Stimulated activated effector memory CD8-positive, alpha-beta T cell treated with anti-CD3 and anti-CD28 coated beads, Interleukin-12 subunit alpha, Interleukin-12 subunit beta, amount 100 ng/mL, for 72 hours (primary cell): Measurements from ENCODE around the gene IL6ST.
"Not testable (repeated sequence)": the region's sequence is repeated elsewhere in the genome, so short reads cannot be mapped to it uniquely, and the experiment has no call there.

Source experiments
- ATAC-seq: fragments of 150-1000 bp; cut with Tn5 transposase; 2 replicates; pipeline ENCODE4 v1.10.0; 2021
- DNase-seq, 2 donors: peaks; one replicate each; pipeline ENCODE4 v3.0.0; 2021 to 2022; ENCODE audit warnings: low spot score in 2 of 2
- H3K27ac Mint-ChIP-seq: one replicate; pipeline ENCODE4 v1.8.0; 2022; ENCODE audit warnings: mild to moderate bottlenecking, mixed read lengths
- H3K36me3 Mint-ChIP-seq: one replicate; pipeline ENCODE4 v1.8.0; 2022; ENCODE audit warnings: mild to moderate bottlenecking, mixed read lengths
- H3K4me1 Mint-ChIP-seq: one replicate; pipeline ENCODE4 v1.8.0; 2022; ENCODE audit warnings: mixed read lengths
- H3K4me3 Mint-ChIP-seq: one replicate; pipeline ENCODE4 v1.8.0; 2022; ENCODE audit warnings: mild to moderate bottlenecking, mixed read lengths
- H3K9me3 Mint-ChIP-seq: one replicate; pipeline ENCODE4 v1.8.0; 2022; ENCODE audit warnings: mixed read lengths

Gene IL6ST

DNA sequence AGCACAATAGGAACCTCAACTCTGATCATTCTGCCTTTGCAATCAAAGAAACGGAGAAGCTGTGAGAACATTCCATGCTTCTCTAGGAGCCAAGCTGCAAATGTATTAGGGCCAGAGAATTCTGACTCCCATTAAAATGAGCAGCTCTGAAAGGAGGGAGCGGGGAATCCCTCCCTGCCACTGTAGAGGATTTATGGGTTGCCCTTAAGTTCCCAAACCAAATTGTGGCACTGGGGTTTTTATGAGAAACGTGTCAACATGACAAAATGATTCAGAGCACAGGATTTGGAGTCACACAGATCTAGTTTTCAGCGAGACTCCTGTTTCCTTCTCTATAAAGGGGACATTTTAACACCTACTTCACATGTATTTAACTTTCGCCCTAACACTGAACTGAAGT is 1.8 kb downstream of the IL6ST start:
- Mint-ChIP-seq H3K4me1 (peaks cover 48% of the 10 kb centered on the region), H3K4me3 (peak overlapping the region; percentile 86), H3K36me3 (peaks cover 22% of the 10 kb centered on the region), H3K9me3 (peaks cover 3% of the 10 kb centered on the region), H3K27ac (no peak overlapping the region)
- no peak for DNase-seq
- no peak for ATAC-seq

DNA sequence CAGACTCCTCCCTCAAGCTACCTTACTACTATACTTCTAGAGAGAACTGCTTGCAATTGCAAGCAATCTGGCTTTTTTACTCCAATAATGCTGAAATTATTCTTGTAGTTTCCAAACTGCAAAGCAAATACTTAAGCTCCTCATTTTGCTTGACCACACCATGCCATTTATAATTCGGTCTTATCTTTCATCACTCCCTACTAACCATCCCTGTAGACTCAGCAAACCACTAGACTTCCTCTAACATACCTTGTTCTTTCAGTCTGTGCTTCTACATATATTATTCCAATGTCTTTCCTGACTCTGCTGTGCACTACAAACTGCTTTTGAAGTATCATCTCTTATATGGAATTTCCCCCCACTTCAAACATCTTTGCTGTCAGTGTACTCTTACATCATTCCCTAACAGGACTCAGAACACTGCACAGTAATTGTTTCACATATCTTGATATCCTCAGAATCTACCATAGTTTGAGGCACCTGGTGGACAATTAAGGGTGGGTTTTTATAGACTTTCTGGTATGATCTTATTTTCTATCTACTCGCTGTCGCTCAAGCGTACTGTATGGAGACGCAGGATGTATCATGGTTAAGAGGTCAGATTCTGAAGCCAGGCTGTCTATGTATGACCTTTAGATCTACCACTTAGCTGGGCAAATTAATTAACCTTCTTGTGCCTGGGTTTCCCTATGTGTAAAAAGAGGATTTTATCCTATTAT is 2.8 kb downstream of the IL6ST start:
- ATAC-seq (no peak), DNase-seq (no peak)
- Mint-ChIP-seq H3K4me1 (peaks cover 43% of the 10 kb centered on the region), H3K36me3 (peaks cover 25% of the 10 kb centered on the region), H3K9me3 (peaks cover 3% of the 10 kb centered on the region), H3K4me3 (no peak overlapping the region), H3K27ac (no peak overlapping the region)

DNA sequence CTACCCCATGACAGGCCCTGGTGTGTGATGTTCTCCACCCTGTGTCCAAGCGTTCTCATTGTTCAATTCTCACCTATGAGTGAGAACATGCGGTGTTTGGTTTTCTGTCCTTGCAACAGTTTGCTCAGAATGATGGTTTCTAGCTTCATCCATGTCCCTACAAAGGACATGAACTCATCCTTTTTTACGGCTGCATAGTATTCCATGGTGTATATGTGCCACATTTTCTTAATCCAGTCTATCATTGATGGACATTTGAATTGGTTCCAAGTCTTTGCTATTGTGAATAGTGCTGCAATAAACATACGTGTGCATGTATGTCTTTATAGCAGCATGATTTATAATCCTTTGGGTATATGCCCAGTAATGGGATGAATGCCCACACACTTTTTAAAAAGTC is 3.9 kb downstream of the IL6ST start:
- not testable (repeated sequence) for ATAC-seq, DNase-seq, H3K27ac Mint-ChIP-seq, H3K4me3 Mint-ChIP-seq, H3K9me3 Mint-ChIP-seq
- Mint-ChIP-seq H3K36me3 (peaks cover 27% of the 10 kb centered on the region), H3K4me1 (peaks cover 43% of the 10 kb centered on the region)

DNA sequence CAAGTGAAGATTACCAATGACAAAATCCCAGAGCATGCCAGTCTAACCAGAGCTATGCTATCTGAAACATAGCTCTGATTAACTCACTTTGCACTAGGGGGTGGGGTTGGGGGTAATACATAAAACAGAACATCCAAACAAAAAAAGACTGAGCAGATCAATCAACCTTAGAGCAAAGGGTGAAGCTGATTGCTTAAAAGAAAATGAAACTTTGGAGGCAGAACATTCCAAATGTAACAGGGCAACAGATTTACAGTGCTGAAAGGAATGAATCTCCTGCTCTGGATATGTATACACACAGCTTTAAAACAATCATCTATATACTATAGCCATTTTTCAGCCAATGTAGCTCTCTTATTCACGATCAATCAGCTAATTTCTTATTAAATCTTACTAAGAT is 4.9 kb downstream of the IL6ST start:
- DNase-seq (no peak), ATAC-seq (no peak)
- Mint-ChIP-seq H3K27ac (no peak overlapping the region), H3K9me3 (peaks cover 3% of the 10 kb centered on the region), H3K4me1 (peaks cover 37% of the 10 kb centered on the region), H3K4me3 (no peak overlapping the region), H3K36me3 (peaks cover 22% of the 10 kb centered on the region)

DNA sequence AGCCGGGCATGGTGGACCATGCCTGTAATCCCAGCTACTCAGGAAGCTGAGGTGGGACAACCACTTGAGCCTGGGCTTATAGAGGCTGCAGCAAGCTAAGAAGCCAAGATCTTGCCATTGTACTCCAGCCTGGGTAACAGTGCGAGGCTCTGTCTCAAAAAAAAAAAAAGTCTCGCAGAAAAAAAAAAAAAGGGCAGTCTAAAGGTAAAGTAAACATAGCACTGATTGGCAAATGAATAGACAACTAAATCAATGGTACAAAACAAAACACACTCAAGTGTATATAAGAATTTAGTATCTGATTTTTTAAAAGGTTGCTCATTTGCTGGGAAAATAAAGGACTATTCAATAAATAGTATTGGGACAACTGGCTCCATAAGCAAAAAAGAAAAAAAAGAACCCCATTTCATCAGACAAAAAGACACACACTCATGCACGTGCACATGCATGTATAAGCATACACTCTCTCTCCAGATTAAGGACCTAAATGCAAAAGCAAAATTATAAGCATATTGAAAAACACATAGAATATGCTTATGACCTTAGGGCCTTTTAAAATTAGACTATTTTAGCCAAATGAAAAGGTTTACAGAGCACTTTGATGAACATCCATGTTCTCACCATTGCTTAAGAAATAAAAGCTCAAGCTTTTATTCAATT is 5.7 kb downstream of the IL6ST start:
- no peak for ATAC-seq
- H3K4me1 Mint-ChIP-seq: peaks cover 37% of the 10 kb centered on the region
- H3K9me3 Mint-ChIP-seq: peaks cover 3% of the 10 kb centered on the region
- DNase-seq: no peak
- H3K36me3 Mint-ChIP-seq: peaks cover 16% of the 10 kb centered on the region
- no peak overlapping the region for H3K27ac Mint-ChIP-seq
- no peak overlapping the region for H3K4me3 Mint-ChIP-seq

DNA sequence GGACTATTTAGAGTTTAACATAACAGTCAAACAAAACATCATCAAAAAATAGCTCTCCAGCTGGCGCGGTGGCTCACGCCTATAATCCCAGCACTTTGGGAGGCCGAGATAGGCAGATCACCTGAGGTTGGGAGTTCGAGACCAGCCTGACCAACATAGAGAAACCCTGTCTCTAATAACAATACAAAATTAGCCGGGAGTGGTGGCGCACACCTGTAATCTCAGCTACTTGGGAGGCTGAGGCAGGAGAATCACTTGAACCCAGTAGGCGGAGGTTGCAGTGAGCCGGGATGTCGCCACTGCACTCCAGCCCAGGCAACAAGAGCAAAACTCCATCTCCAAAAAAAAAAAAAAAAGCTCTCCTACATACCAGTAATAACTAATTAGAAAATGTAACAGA is 6.3 kb downstream of the IL6ST start:
- H3K4me3 Mint-ChIP-seq, ATAC-seq, DNase-seq, H3K27ac Mint-ChIP-seq, H3K9me3 Mint-ChIP-seq: not testable (repeated sequence)
- H3K36me3 Mint-ChIP-seq: peaks cover 12% of the 10 kb centered on the region
- H3K4me1 Mint-ChIP-seq: peaks cover 37% of the 10 kb centered on the region

DNA sequence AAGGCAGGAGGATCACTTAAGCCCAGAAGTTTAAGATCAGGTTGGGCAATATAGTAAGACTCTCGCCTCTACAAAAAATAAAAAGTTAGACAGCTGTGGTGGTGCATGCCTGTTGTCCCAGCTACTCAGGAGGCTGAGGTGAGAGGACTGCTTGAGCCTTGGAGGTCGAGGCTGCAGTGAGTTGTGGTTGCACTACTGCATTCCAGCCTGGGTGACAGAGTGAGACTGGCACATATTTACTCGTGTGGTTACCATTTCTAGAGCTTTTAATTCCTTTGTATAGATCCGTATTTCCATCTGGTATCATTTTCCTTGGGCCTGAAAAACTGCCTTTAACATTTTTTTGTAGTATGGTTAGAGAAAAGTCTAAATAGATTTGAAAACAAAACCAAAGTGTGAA is 7.8 kb downstream of the IL6ST start:
- Mint-ChIP-seq H3K4me1 (peaks cover 25% of the 10 kb centered on the region), H3K36me3 (peaks cover 20% of the 10 kb centered on the region), H3K9me3 (peaks cover 3% of the 10 kb centered on the region), H3K27ac (no peak overlapping the region), H3K4me3 (no peak overlapping the region)
- DNase-seq (no peak), ATAC-seq (no peak)

DNA sequence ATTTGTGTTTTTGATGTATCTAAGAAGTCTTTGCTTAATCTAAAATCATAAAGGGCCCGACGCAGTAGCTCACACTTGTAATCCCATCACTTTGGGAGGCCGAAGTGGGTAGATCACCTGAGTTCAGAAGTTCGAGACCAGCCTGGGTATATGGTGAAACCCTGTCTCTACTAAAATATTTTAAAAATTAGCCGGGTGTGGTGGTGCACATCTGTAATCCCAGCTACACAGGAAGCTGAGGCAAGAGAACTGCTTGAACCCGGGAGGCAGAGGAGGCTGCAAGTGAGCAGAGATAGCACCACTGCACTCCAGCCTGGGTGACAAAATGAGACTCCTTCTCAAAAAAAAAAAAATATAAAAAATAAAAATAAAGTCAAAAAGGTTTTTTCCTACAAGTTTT is 9.6 kb downstream of the IL6ST start:
- ATAC-seq (no peak), DNase-seq (no peak)
- no peak overlapping the region for H3K27ac Mint-ChIP-seq
- no peak overlapping the region for H3K4me3 Mint-ChIP-seq
- H3K9me3 Mint-ChIP-seq: no peaks in the 10 kb centered on the region
- H3K36me3 Mint-ChIP-seq: peaks cover 34% of the 10 kb centered on the region
- peaks cover 11% of the 10 kb centered on the region for H3K4me1 Mint-ChIP-seq

DNA sequence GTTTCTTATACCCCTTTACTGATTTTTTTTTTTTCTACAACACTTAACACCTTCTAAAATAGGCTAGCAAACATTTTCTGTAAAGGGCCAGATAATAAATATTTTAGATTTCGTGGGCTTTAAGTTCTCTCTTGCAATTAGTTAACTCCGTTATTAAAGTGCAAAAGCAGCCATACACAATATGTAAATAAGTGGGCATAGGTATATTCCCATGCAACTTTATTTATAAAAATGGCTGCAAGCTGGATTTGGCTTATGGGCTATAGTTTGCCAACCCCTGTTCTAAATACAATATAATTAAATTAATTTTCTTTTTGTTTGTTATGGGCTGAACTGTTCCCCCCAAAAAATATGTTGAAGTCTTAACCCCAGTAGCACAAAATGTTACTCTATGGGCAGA is 10.8 kb downstream of the IL6ST start:
- Mint-ChIP-seq H3K4me1 (peaks cover 3% of the 10 kb centered on the region), H3K4me3 (no peak overlapping the region), H3K36me3 (peaks cover 39% of the 10 kb centered on the region), H3K27ac (no peak overlapping the region), H3K9me3 (no peaks in the 10 kb centered on the region)
- no peak for DNase-seq
- no peak for ATAC-seq

DNA sequence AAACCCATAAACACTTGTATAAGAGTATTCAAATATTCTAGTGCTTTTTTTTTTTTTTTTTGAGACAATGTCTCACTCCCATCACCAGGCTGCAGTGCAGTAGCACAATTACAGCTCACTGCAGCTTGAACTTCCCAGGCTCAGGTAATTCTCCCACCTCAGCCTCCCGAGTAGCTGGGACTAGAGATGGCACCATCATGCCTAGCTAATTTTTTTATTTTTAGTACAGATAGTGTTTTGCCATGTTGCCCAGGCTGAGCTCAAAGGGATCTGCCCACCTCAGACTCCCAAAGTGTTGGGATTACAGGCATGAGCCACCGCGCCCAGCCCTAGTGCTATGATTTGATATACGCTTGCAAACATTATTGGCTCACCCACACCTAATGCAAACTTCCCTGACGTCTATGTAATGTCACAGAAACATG is 11.8 kb downstream of the IL6ST start:
- Mint-ChIP-seq H3K36me3 (peaks cover 41% of the 10 kb centered on the region), H3K27ac (no peak overlapping the region), H3K9me3 (no peaks in the 10 kb centered on the region), H3K4me3 (no peak overlapping the region), H3K4me1 (peaks cover 7% of the 10 kb centered on the region)
- DNase-seq (no peak), ATAC-seq (no peak)

DNA sequence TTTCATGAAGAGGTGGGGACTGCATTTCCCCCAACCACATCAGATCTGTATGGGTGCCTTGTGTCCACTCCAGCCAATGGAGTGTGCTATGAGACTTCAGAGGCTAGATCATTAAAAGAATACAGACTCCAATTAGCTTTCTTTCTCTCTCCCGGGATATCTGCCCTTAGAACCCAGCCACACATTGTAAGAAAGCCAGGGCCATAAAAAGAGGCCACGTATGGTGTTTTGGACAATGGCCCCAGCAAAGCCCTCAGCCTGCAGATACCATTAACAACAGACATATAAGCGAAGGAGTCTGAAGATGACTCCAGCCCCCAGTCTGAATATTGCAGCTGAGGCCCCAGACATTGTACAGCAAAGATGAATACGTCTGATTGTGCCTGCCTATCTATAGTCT is 21.5 kb downstream of the IL6ST start:
- Mint-ChIP-seq H3K4me3 (no peak overlapping the region), H3K9me3 (no peaks in the 10 kb centered on the region), H3K36me3 (peaks cover 84% of the 10 kb centered on the region), H3K4me1 (peaks cover 14% of the 10 kb centered on the region), H3K27ac (no peak overlapping the region)
- DNase-seq (no peak), ATAC-seq (no peak)

DNA sequence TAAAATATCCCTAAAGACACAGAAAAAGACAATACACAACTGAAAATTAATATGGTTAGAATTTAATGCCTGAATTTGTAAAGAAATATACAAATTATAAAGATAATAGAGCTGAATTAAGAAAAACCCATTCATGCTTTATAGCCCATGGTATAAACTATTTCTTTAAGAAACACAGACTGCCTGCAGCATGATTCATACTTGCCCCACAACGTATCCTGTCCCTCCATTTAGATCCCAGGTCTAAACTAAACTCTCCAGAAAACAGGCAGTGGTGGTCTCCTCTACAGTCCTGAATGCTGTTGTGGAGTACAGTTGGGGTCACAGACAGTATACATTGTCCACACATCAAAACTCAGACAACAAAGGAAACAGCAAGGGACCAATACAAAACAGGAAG is 24.8 kb downstream of the IL6ST start:
- no peak overlapping the region for H3K27ac Mint-ChIP-seq
- H3K4me1 Mint-ChIP-seq: peaks cover 10% of the 10 kb centered on the region
- H3K4me3 Mint-ChIP-seq: no peak overlapping the region
- H3K9me3 Mint-ChIP-seq: no peaks in the 10 kb centered on the region
- H3K36me3 Mint-ChIP-seq: peaks cover 94% of the 10 kb centered on the region
- DNase-seq (no peak), ATAC-seq (no peak)

DNA sequence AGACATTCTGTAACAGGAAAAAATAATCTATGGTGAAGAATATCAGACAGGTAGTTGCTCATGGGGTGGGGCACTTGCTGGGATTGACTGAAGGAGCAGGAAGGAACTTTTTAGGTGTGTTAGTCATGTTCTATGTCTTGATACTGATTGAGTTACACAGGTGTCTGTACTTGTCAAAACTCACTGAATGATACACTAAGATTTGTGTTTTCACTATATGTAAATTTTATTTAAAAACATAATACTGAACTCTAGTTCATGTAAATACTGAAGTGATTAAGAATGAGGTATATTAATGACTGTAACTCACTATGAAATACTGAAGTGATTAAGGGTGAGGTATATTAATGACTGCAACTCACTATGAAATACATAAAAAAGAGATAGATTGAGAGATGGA is 28.5 kb downstream of the IL6ST start:
- Mint-ChIP-seq H3K4me1 (peaks cover 10% of the 10 kb centered on the region), H3K27ac (no peak overlapping the region), H3K9me3 (no peaks in the 10 kb centered on the region), H3K4me3 (no peak overlapping the region), H3K36me3 (peaks cover 97% of the 10 kb centered on the region)
- DNase-seq (no peak), ATAC-seq (peak; percentile 83)

DNA sequence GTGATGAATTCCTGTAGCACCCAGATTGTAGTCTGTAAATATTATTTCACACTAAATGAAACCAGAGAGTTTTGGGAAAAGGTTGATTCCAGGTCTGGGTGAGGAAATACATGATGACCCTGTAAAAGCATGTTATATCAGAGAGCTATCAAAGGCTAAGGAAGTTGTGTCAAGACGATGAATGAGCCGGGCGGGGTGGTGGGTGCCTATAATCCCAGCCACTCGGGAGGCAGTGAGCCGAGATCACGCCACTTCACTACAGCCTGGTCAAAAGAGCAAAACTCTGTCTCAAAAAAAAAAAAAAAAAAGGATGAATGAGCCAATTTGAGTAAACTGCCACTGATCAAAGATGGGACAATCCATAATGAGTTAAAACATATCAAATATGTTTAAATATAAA is 29.2 kb downstream of the IL6ST start:
- H3K4me1 Mint-ChIP-seq: peaks cover 10% of the 10 kb centered on the region
- ATAC-seq (no peak), DNase-seq (no peak)
- H3K27ac Mint-ChIP-seq: no peak overlapping the region
- peaks cover 99% of the 10 kb centered on the region for H3K36me3 Mint-ChIP-seq
- no peaks in the 10 kb centered on the region for H3K9me3 Mint-ChIP-seq
- no peak overlapping the region for H3K4me3 Mint-ChIP-seq

DNA sequence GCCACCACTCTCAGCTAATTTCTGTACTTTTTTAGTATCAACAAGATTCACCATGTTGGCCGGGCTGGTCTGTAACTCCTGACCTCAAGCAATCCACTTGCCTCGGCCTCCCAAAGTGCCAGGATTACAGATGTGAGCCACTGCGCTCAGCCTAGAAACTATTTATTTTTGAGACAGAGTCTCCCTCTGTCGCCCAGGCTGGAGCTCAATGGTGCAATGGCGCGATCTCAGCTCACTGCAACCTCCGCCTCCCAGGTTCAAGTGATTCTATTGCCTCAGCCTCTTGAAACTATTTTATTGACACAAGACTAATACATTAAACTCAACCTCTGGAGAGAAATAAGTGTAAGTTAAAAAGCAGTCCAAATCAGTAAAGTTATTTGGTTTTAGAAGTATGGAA is 34.0 kb downstream of the IL6ST start:
- Mint-ChIP-seq H3K36me3 (peaks cover 99% of the 10 kb centered on the region), H3K4me1 (no peaks in the 10 kb centered on the region), H3K27ac (no peak overlapping the region), H3K9me3 (no peaks in the 10 kb centered on the region), H3K4me3 (no peak overlapping the region)
- DNase-seq (no peak), ATAC-seq (no peak)

DNA sequence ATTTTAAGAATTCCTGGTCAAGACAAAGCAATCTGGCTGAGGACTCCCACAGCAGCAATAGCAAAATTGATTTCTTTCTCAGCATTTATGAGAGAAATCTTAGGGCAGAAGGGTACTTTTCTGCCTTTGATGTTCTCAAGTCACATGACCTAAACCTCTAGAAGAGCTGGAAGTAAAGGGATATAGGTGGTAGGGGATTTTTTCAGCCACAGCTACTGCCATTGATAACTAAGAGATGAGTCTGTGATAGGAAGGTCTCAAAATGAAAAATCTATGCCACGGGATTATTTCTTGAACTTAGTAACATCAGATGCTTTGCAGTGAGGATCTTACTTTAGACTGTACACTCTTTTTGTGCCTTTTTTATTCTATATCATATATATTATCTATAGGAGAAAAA is 35.6 kb downstream of the IL6ST start:
- no peak for ATAC-seq
- no peaks in the 10 kb centered on the region for H3K9me3 Mint-ChIP-seq
- no peak overlapping the region for H3K27ac Mint-ChIP-seq
- H3K4me3 Mint-ChIP-seq: no peak overlapping the region
- DNase-seq: no peak
- H3K36me3 Mint-ChIP-seq: peaks cover 99% of the 10 kb centered on the region
- no peaks in the 10 kb centered on the region for H3K4me1 Mint-ChIP-seq
